GM10847 (cell line): ENCODE measurements around the gene SYK.

ENCODE experiments used
- POLR2A ChIP-seq: IDR thresholded peaks from 2 replicates; pipeline ENCODE4 v1.6.1; 2011; ENCODE audit not compliant: insufficient read length; ENCODE audit errors: extremely low read depth

SYK gene

GRCh38 chr9:90801241-90801972 is at the start of gene SYK:
TSS of gene SYK (plus strand) at chr9:90801819. CDS start at chr9:90843899, 42,080 bp downstream.
- peak; percentile 56 for TF ChIP-seq POLR2A

- TF ChIP-seq POLR2A = no peak
These were observed 34.9 kb upstream of the SYK start for GRCh38 chr9:90766731-90767130.

- TF ChIP-seq POLR2A = no peak
These were observed 34.0 kb upstream of the SYK start for GRCh38 chr9:90767523-90768100.

GRCh38 chr9:90770182-90770738 is 31.4 kb upstream of the SYK start:
- no peak for TF ChIP-seq POLR2A

- TF ChIP-seq POLR2A = no peak
These were observed 30.7 kb upstream of the SYK start for GRCh38 chr9:90770927-90771326.

GRCh38 chr9:90772386-90772785 is 29.2 kb upstream of the SYK start:
- no peak for TF ChIP-seq POLR2A

- no peak for TF ChIP-seq POLR2A
These were observed 28.0 kb upstream of the SYK start for GRCh38 chr9:90773617-90774016.

GRCh38 chr9:90774071-90774470 is 27.5 kb upstream of the SYK start:
- TF ChIP-seq POLR2A = no peak

GRCh38 chr9:90774682-90775081 is 26.9 kb upstream of the SYK start:
- TF ChIP-seq POLR2A = no peak

GRCh38 chr9:90775657-90776056 is 26.0 kb upstream of the SYK start:
- TF ChIP-seq POLR2A = no peak

GRCh38 chr9:90778746-90779145 is 22.9 kb upstream of the SYK start:
- TF ChIP-seq POLR2A = no peak

GRCh38 chr9:90783552-90783951 is 18.1 kb upstream of the SYK start:
- no peak for TF ChIP-seq POLR2A

- TF ChIP-seq POLR2A = no peak
These were observed 17.7 kb upstream of the SYK start for GRCh38 chr9:90783964-90784363.

GRCh38 chr9:90787771-90788460 is 13.7 kb upstream of the SYK start:
- no peak for TF ChIP-seq POLR2A

GRCh38 chr9:90789408-90789807 is 12.2 kb upstream of the SYK start:
- no peak for TF ChIP-seq POLR2A

- TF ChIP-seq POLR2A = no peak
These were observed 11.8 kb upstream of the SYK start for GRCh38 chr9:90789862-90790261.

GRCh38 chr9:90793729-90794128 is 7.9 kb upstream of the SYK start:
- no peak for TF ChIP-seq POLR2A

- TF ChIP-seq POLR2A = no peak
These were observed 6.5 kb upstream of the SYK start for GRCh38 chr9:90795084-90795483.
